HG02938 (cell line): ENCODE measurements around the gene FAM227B.
"Not testable (repeated sequence)": the region's sequence is repeated elsewhere in the genome, so short reads cannot be mapped to it uniquely, and the experiment has no call there.

ENCODE experiments used
- ATAC-seq: cut with Tn5 transposase; IDR thresholded peaks from one replicate; pipeline ENCODE4 v1.9.1; 2021; ENCODE audit warnings: mild to moderate bottlenecking, moderate library complexity; ENCODE audit not compliant: unreplicated experiment

The FAM227B gene

DNA sequence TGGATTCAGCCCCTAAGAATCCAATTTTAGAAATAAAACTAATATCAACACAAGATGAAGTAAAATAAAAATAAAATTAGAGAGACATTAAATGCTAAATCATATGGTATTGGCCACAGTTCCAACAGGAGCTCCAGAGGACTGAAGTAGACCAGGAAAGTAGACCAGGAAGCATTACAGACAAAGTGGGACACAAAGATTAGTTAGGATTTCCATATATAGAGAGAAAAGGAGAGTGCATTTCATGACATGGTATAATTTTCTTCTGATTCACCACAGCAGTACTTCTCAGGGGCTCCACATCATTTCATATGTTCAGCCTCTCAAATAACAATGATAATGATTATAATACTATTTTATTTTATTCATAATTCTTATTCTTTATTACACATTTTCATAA, 179.3 kb downstream of the FAM227B start:
- no peak for ATAC-seq

DNA sequence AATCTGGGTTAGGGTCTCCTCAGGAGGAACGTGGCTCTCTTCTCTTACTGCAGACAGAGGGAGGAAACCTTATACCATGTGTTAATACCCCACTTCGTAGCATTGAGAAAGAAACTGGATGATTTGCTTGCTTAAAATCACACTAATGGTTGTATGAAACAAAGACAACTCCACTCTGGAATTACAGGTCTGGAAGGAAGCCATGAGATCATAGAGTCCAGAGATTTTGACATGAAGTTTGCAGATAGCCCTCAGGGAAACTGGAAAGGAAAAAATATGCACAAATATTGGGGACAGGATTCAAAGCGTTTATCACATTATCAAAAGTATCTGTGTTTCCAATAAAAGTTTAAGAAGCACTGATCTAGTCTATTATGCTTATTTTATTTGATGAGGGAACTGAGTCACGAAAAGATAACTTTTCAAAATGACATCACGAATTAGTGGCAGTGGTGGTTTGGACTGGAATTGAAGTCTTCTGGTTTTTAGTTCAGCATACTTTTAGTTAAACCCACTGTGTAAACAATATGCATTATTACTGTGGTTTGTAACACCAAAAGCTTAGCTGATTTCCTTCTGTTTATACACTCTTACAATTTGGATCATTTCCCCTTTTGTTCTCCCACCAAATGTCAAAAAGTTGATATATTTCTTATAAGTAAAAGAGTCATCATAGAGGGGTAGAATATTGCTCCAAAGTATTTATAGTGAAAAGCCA, 180.8 kb downstream of the FAM227B start:
- no peak for ATAC-seq

DNA sequence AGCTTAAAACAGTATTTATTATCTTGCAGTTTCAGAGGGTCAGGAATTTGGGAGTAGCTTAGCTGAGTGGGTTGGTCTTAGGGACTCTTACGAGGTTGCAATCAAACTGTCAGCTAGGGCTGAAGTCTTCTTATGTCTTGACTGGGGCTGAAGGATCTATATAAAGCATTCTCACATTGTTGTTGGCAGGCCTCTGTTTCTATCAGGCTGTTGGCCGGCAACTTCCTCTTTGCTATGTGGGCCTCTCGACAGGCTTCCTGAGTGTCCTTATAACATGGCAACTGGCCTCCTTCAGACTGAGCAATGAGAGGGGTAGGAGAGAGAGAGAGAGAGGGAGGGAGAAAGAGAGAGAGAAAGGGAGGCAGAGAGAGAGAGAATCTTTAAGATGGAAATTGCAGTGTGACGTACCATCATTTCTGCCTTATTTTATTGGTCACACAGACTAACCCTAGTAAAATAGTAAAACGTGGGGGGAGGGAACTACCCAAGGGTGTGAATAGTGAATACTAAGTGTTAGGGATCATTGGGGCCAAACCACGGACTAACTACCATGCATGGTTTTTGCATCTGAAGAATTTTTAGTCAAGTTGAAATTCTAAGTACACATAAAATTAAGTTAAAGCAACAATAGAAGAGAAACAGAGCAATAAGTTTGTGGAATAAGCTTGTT, 181.5 kb downstream of the FAM227B start:
- ATAC-seq, result peak; percentile 90

DNA sequence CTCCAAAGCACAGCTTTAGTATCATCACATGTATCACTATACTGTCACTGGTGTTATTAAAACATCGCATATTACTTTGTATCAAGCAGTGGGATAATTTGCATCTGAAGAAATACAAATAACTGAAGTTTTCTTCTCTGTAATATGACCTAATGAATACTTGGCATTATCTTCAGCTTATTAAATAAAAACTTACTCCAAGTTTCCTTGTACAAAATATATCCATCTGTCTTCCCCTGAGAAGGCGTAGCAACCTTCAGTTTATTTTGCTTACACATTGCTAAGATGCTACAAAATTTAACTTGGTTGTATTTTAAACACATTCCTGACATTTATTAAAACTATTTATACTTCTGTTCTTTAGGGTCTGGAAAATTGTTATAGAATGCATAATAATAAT, 183.9 kb downstream of the FAM227B start:
- ATAC-seq, result no peak

DNA sequence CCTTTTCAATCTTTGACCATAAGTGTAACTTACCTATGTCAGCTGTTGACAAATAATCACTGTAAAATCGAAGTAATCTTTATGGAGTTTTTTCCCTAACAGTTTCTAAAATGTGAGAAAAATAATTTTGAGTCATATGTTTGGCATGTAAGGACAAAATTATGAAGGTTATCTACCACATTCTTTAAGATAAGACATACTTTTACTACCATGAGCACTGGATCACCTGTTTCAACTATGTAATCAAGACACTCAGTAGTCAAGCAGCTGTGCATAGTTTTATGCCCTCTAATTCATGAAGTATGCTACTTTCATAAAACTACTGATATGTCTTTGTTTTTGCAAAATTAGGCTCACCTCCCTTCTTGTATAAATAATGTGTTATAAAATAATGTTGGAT, 185.4 kb downstream of the FAM227B start:
- ATAC-seq, result no peak

DNA sequence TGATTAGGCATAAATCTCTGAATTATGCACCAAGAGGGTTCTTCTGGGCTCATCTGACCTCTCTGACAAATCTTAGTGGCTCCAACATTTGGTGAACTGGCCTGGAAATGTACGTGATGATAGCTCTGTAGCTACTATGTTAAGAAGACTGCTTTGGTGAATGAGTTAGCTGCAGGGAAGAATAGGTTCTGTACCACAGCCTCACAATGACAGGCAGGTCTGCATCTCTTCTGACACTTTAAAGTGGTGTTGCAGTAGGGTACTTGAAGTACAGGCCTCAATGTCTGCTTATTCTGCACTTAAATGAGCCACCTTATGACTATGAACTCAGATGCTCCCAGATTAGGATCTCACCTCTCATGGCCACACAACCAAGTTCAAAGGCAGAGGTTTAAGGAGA, 190.6 kb downstream of the FAM227B start:
- no peak for ATAC-seq

DNA sequence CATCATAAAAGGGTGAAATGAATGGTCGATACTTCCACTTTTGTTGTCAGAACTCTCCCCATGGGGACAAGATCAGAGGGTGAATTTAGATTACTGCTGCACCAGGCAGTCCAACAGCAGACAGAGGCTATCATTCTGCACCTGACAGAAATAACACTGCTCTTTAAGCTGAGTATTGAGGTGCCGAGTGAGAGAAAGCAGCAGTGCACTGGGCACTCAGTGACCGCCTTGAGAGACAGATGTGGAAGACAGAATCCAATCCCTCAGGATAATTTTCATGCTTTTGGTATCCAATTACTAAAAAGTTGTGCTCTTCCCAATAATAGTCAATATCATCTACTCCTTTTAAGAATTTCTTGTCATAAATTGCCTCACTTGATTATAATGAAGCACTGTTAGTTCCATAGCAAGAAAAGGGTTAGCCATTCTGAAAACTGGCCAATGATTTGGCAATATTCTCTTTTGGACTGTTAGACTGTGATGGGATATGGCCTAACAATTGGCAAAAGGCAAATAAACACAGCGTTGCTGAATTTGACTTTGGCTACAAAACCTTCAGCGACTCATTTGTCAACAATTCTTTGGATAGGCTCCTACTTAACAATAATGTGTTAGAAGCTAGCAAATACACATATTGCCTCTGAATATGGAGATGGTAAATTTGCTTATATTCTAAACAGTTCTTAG, 192.1 kb downstream of the FAM227B start:
- no peak for ATAC-seq

DNA sequence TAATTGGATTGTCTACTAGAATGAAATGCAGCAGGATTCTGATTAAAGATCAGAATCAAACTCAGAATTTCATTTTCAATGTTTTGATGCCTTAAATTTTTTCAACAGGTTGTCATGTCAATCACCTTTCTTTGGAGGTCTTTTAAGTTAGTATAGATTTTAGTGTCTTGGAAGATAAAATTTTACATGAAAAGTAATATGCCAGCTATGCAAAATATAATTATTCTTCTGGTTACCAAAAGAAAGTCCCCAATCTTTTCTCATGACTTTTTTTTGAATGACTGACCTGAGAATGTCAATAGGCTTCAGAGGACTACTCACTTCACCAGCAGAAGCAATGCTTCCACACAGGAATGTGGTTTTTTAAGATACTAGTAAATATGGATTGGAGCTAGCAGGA, 193.2 kb downstream of the FAM227B start:
- no peak for ATAC-seq

DNA sequence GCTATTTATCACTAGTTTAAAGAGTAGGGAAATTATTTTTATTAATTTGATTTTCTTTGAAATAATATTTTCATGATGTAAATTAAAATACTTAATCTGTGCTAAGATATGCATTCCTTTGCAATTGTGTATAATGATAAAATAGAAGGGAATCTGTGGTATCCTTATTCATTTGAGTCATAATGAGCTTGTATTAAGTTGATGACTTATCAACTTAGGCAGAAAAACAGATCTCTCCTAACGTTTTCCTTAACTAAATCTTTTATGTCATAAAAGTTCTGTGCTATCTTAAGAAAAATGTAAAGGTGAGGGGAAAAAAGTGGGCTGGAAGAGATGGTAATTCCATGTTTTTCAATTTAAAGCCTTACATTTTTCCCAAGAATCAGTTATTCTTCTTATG, 195.7 kb downstream of the FAM227B start:
- ATAC-seq, result no peak

DNA sequence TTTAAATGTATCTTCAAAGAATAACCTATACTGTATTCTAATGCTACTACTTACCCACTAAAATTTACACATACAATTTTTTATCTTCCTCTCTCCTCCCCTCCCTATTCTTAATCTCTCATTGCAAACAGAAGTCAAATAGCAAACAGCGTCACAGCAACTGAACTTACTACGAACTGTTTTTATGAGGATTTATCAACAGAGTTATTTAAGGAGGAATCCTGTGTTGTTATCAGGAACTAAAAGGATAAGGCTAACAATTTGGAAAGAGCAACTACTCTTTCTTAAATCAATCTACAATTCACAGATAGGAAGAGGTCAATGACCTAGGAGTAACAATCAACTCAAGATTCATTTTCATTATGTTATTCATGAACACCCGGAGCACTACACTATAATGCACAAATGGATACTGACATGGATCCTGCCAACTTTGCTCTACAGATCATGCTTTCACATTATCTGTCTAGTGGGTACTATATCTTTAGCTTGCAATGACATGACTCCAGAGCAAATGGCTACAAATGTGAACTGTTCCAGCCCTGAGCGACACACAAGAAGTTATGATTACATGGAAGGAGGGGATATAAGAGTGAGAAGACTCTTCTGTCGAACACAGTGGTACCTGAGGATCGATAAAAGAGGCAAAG, 196.6 kb downstream of the FAM227B start:
- ATAC-seq, result no peak

DNA sequence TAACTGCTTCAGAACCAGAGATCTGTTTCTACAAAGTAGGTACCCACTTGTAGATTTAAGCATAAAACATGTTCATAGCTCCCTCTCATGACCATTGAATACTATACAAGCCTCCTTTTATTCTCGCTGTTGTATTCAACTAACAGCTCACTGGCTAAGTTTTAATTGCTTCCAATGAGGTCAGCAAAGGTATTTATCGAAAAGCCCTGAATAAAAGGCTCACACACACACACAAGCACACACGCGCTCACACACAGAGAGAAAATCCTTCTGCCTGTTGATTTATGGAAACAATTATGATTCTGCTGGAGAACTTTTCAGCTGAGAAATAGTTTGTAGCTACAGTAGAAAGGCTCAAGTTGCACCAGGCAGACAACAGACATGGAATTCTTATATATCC, 197.6 kb downstream of the FAM227B start, which contains the start of gene FGF7:
Gene FGF7 (plus strand): TSS at position 222 of the 400 bp plus-strand sequence. CDS start 1,056 bp downstream, outside the sequence.
- ATAC-seq, result no peak

DNA sequence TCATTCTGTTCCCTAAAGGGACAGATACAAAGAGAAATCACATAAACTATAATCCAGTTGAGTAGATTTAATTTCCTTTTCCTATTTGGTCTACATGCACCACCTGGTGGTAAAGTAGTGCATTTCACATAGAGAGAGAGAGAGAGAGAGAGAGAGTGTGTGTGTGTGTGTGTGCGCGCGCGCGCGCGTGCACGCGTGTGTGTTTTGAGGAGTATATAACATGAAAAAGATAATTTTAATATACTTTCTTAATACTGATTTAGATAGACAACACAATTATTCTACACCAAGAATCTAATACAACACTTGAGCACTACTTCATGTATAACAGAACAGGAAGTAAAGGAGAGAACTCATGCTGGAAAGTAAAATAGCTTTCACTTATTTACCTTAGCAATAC, 198.6 kb downstream of the FAM227B start:
- ATAC-seq, result no peak

DNA sequence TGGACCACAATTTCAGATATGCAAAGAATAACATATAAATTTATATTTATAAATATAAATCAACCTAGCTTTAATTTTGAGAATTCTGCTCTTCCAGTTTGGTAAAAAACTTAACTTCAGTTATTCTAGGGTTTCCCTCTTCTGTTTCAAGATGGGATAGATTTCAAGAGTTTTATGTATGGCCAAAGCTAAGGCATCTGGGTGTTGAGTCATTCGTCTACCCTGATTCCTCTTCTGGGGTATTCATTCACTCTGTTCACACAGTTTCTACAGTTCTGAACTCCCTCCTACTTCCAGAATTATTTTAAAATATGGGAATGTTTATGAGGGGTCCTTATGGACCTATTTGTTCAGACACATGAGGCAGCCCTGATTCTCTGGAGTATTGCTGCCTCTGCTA, 201.8 kb downstream of the FAM227B start:
- no peak for ATAC-seq

DNA sequence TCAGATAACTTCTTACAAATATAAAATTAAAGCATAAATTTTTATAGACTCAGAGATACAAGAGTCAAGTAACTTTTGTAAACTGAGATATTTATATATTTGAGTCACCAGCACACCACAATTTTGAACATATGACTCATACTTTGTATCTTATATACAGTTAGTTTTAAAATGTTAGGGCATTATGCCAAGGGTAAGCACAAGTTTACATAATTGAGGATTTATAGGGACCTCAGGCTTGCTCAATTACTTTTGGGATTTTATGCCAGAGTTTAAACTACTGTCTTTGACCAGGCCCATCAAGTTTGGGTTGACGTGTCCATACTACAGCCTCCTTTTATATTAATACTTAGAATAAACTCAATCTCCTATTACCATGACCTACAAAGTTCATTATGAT, 205.0 kb downstream of the FAM227B start:
- ATAC-seq, result no peak

DNA sequence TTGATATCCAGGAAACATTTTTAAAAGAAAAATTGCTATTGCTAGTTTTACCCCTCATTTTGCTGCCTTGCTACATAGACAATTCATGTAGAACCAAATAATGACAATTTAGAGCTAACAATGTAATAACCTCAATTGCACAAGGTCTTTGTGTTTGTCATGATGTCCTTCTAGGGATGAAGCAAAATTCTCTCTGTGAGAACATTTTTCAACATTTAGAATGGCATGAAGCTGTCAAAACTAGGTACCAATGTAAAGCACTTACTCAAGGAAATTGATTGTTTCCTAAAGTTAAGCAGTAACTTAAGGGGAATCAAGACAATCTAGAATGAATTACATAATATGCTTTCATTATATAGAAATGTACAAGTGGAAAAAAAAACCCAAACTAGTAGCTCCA, 205.5 kb downstream of the FAM227B start:
- ATAC-seq, result no peak

DNA sequence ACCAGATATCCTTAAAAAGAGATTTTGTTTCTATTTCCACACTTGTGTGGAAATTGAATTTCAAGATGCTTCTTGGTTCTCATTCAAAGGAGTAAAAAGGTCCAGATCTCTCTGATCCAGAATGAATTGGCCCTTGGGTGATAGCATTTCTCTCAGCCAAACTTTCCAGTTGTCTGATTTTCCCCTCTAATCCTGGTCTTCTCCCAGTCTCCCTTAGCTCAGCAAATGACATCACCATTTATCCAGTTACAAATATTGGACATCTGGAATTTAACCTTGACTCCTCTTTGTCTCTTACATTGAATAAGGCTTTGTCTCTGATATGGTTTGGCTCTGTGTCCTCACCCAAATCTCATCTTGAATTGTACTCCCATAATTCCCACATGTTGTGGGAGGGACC, 207.8 kb downstream of the FAM227B start:
- no peak for ATAC-seq

DNA sequence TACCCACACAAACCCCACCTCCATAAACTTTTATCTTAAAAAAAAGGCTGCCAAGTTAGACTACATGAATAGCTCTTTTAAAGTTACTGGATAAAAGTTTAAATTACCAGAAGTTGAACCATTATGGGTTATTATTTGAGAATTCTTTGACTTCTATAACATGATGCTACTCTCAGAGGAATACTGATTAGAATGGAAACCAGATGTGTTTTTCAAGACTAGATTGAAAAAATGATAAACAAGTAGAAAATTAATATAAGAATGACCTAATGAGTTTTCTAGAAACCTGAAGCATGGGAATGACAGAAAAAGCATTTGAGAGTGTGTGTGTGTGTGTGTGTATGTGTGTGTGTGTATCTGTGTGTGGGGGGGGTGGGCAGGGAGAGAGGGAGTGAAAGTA, 210.0 kb downstream of the FAM227B start:
- no peak for ATAC-seq

DNA sequence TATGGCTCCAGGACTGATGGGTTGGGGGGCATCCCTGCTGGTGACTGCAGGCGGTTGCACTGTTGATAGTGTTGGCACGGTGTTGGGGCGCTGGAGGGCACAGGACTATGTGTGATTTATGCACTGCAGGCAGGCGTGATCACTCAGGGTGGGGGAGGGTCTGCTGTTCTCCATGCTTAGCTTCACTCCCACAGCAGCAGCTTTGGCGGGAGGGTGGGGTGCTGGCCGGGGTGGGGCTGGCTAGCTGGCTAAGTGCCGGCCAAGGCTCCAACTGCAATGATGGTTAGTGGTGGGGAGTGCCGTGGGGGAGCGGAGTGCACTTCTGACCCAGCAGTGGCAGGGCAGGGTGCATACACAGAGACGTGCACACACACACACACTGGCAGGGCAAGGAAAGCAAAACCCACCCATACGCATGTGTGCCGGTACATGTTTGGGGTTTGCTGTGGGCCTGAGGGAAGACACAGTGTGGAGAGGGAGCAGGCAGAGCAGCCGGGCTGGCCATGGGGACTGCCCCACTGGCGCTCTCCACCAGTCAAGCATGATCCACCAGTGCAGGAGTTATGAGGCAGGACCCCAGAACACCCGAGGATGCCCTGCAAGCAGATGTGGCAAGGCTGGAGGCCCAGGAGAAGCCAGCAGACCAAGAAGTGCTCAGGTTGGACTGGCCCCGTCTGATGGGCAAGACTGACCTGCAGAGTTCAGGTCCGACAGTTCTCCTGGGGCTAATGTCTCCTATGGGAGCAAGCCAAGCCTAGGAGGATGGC, 214.1 kb downstream of the FAM227B start:
- ATAC-seq, result no peak

DNA sequence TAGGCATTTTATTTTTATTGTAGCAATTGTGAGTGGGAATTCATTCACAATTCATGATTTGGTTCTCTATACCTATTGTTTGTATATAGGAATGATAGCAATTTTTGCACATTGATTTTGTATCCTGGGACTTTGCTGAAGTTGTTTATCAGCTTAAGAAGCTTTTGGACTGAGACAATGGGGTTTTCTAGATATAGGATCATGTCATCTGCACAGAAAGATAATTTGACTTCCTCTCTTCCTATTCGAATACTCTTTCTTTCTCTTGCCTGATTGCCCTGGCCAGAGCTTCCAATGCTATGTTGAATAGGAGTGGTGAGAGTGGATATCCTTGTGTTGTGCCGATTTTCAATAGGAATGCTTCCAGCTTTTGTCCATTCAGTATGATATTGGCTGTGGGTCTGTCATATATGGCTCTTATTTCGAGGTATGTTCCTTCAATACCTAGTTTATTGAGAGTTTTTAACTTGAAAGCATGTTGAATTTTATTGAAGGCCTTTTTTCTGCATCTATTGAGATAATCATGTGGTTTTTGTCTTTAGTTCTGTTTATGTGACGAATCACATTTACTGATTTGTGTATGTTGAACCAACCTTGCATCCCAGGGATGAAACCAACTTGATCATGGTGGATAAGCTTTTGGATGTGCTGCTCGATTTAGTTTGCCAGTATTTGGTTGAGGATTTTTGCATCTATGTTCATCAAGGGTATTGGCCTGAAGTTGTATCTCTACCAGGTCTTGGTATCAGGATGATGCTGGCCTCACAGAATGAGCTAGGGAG, 217.9 kb downstream of the FAM227B start:
- not testable (repeated sequence) for ATAC-seq

DNA sequence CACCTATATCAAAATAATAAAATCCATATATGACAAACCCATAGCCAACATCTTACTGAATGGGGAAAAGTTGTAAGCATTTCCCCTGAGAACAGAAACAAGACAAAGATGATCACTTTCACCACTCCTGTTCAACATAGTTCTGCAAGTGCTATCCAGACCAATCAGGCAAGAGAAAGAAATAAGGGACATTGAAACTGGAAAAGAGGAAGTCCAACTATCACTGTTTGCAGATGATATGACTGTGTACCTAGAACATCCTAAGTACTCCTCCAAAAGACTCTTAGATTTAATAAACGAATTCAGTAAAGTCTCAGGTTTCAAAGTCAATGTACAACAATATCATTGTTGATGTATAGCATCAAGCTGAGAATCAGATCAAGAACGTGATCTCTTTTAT, 233.1 kb downstream of the FAM227B start:
- no peak for ATAC-seq
